ENCODE data around the gene LRMDA. TPM values are rescaled to one million over a fixed set of nuclear protein-coding genes. Genes with fewer than 3 reads are reported as not detected.

The LRMDA gene
- polyA plus RNA-seq, 1 donor (not counting 4 experiments of a cell fraction or from before 2014, with no cell fraction given), result not detected

DNA sequence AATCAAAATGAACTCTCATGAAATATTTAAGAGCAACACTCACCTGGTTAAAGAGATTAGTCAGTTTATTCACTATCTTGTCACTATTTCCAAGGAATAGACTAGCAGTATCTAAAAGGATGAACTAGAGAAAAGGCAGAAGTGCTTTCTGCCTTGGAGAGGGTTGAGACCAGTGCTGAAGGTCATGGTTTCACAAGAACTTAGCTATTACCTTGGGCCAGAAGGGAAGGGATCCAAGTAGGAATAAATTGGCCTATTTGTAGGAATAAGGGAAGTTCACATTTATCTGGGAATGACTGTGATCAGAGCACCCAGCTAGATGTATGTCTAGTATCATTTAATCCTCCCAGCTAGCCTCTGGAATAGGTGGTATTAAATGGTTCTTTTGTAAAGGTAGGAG, 347.2 kb downstream of the LRMDA start:
- FAIRE-seq (no peak), DNase-seq (ENCODE audit: low read depth, low spot score) (no peak)
- Histone ChIP-seq H3K9me3 (ENCODE audit: control insufficient read depth, low read depth, low read length) (no peaks in the 10 kb centered on the region), H3K9ac (ENCODE audit: control insufficient read depth, extremely low read depth, insufficient read depth, low read length) (no peak overlapping the region), H4K20me1 (ENCODE audit: control insufficient read depth, extremely low read depth, insufficient read depth, low read length) (no peaks in the 10 kb centered on the region), H2AFZ (ENCODE audit: control insufficient read depth, low read length) (no peak overlapping the region), H3K27ac (ENCODE audit: control insufficient read depth, insufficient read depth, low read length) (no peak overlapping the region), H3K27me3 (ENCODE audit: control insufficient read depth, extremely low read depth, insufficient read depth, low read length) (no peaks in the 10 kb centered on the region), H3K4me1 (ENCODE audit: control insufficient read depth, extremely low read depth, insufficient read depth, low read length) (no peaks in the 10 kb centered on the region), H3K79me2 (ENCODE audit: control insufficient read depth, insufficient read depth, low read length) (no peaks in the 10 kb centered on the region), H3K4me3 (ENCODE audit: control insufficient read depth in 2 of 3, extremely low read depth in 1 of 3, insufficient read depth in 2 of 3, low read depth in 1 of 3, low read length in 3 of 3) (no peak overlapping the region), H3K36me3 (ENCODE audit: control insufficient read depth in 2 of 2, extremely low read depth in 1 of 2, insufficient read depth in 2 of 2, low read length in 2 of 2) (no peaks in the 10 kb centered on the region), H3K9me1 (ENCODE audit: control insufficient read depth, extremely low read depth, insufficient read depth, low read length) (no peaks in the 10 kb centered on the region), H3K4me2 (ENCODE audit: control insufficient read depth, extremely low read depth, insufficient read depth, low read depth, low read length) (no peak overlapping the region)
- dilution Hi-C loops (cut with MboI; ENCODE audit: extremely low pct_ligation_motif_present, low sequenced_read_pairs), result no loop called here
- TF ChIP-seq EZH2 (IDR thresholded peaks at IDR 0.05; ENCODE audit: low read length), result no peak
- TF ChIP-seq, protein P1, sequence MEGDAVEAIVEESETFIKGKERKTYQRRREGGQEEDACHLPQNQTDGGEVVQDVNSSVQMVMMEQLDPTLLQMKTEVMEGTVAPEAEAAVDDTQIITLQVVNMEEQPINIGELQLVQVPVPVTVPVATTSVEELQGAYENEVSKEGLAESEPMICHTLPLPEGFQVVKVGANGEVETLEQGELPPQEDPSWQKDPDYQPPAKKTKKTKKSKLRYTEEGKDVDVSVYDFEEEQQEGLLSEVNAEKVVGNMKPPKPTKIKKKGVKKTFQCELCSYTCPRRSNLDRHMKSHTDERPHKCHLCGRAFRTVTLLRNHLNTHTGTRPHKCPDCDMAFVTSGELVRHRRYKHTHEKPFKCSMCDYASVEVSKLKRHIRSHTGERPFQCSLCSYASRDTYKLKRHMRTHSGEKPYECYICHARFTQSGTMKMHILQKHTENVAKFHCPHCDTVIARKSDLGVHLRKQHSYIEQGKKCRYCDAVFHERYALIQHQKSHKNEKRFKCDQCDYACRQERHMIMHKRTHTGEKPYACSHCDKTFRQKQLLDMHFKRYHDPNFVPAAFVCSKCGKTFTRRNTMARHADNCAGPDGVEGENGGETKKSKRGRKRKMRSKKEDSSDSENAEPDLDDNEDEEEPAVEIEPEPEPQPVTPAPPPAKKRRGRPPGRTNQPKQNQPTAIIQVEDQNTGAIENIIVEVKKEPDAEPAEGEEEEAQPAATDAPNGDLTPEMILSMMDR (optimal IDR thresholded peaks at IDR 0.05 in 1 of 3, IDR thresholded peaks at IDR 0.05 in 1 of 3, conservative IDR thresholded peaks at IDR 0.05 in 1 of 3; ENCODE audit: extremely low read depth in 1 of 3, insufficient read depth in 2 of 3, low read length in 3 of 3), result no peak

DNA sequence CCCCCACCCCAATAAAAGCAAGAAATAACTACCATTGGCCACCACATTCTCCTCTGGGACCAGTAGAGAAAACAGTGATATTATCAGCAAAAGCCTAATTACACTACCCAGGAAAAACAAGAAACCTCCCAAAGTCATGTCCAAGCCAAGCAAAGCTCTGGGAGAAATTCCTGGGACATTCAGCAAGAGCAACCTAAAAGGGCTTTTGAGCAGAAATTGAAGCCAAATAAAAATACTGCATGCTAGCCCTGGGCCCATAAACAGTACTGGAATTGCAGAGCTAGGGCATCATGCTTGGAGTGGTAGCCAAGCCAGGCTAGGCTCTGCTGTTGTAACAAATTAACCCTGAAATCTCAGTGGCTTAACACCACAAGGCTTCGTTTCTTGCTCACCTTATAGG, 347.9 kb downstream of the LRMDA start:
- no peak for FAIRE-seq
- no peak overlapping the region for H3K9ac ChIP-seq (ENCODE audit: control insufficient read depth, extremely low read depth, insufficient read depth, low read length)

More for the DNA sequence above, 347.9 kb downstream of the LRMDA start:
- dilution Hi-C loops (cut with MboI; ENCODE audit: extremely low pct_ligation_motif_present, low sequenced_read_pairs), result no loop called here
- no peaks in the 10 kb centered on the region for H3K79me2 ChIP-seq (ENCODE audit: control insufficient read depth, insufficient read depth, low read length)
- H2AFZ ChIP-seq (ENCODE audit: control insufficient read depth, low read length), result no peak overlapping the region
- H3K4me2 ChIP-seq (ENCODE audit: control insufficient read depth, extremely low read depth, insufficient read depth, low read depth, low read length), result no peak overlapping the region
- no peaks in the 10 kb centered on the region for H3K9me3 ChIP-seq (ENCODE audit: control insufficient read depth, low read depth, low read length)
- H3K27ac ChIP-seq (ENCODE audit: control insufficient read depth, insufficient read depth, low read length), result no peak overlapping the region
- no peak for TF ChIP-seq EZH2 (IDR thresholded peaks at IDR 0.05; ENCODE audit: low read length)
- TF ChIP-seq, protein P1 (optimal IDR thresholded peaks at IDR 0.05 in 1 of 3, IDR thresholded peaks at IDR 0.05 in 1 of 3, conservative IDR thresholded peaks at IDR 0.05 in 1 of 3; ENCODE audit: extremely low read depth in 1 of 3, insufficient read depth in 2 of 3, low read length in 3 of 3), result no peak
- no peaks in the 10 kb centered on the region for H3K27me3 ChIP-seq (ENCODE audit: control insufficient read depth, extremely low read depth, insufficient read depth, low read length)
- H3K36me3 ChIP-seq (ENCODE audit: control insufficient read depth in 2 of 2, extremely low read depth in 1 of 2, insufficient read depth in 2 of 2, low read length in 2 of 2), result no peaks in the 10 kb centered on the region
- H3K9me1 ChIP-seq (ENCODE audit: control insufficient read depth, extremely low read depth, insufficient read depth, low read length), result no peaks in the 10 kb centered on the region
- H3K4me3 ChIP-seq (ENCODE audit: control insufficient read depth in 2 of 3, extremely low read depth in 1 of 3, insufficient read depth in 2 of 3, low read depth in 1 of 3, low read length in 3 of 3), result no peak overlapping the region
- no peaks in the 10 kb centered on the region for H4K20me1 ChIP-seq (ENCODE audit: control insufficient read depth, extremely low read depth, insufficient read depth, low read length)
- H3K4me1 ChIP-seq (ENCODE audit: control insufficient read depth, extremely low read depth, insufficient read depth, low read length), result no peaks in the 10 kb centered on the region
- DNase-seq (ENCODE audit: low read depth, low spot score), result no peak

Data from keratinocyte (primary cell).